ENCODE measurements around the gene SH3GL3.

Gene SH3GL3

DNA sequence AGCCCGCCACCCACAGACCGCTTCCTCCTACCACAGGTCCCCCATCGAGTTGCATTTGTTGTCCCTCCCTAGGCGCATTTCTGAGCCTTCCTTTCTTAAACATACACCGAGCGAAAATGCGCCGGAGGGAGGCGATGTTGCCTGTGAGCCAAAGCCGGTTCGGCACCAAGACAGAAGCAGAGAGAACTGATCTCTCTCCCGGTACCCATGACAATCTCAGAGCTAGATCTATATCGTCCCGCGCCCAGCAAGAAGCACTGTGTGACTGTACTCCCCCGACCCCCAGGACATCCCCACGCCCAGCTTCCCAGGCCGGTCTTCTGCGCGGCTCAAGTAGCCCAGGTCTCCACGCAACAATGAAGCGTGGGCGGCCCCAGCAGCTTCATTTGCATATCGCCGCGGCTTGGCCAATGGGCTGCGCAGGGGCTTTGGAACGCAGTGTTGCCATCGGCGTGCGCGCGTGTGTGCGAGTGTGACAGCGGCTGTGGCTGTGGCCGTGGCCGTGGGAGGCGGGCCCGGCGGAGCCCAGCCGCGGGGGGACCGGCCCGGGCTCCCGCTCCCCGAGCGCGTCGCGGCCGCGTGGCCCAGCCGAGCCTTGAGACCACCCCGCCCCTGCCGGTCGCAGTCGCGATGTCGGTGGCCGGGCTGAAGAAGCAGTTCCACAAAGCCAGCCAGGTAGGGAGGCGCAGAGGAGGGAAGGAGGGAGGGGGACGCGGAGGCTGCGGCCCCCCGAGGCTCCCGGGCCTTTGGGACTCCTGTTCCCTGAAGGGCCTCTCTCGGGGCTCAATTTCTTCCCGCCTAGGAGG is at the start of gene SH3GL3:
TSS of gene SH3GL3 (plus strand) at position 438 of the 806 bp plus-strand sequence. CDS start at position 631, 193 bp downstream.
- DNase-seq = no peak

DNA sequence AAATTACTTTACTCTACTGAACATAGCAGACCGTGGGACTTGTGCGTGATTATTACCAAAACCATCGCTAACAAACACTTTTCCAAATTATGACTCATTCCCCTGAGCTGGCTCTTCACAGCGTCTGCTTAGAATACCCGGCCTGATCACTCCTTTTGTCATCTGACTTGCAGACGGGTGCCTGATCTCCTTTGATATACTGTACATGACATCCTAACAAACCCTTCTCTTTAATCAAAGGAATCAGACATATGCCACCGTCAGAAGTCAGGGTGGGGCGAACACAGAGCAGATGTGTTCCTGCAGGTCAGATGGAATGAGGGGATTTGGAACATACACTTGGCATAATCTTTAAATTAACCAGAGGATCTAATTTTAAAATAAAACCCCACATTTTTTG is 48.5 kb upstream of the SH3GL3 start:
- DNase-seq = no peak

DNA sequence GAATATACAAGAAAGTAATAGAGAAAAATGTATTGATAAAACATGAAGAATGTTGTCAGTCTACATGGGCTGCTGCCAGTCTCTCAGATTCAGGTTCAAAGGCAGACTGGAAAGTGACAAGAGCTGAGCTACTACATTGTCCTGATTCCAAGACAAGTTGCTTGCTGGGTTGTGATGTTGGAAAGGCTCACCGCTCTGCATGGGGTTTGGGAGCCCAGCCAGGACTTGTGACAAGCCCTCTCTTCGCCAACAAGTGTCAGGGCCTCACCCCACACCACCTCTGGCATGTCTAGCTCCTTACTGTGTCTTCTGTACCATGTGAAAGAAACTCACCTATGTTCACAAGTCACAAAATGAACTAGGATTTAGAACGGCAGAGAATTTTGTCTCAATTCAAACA is 43.0 kb upstream of the SH3GL3 start:
- no peak for DNase-seq

GRCh38 chr15:83410532-83410931 is 36.6 kb upstream of the SH3GL3 start:
- no peak for DNase-seq

GRCh38 chr15:83413054-83413719 is 34.0 kb upstream of the SH3GL3 start:
- DNase-seq = no peak

DNA sequence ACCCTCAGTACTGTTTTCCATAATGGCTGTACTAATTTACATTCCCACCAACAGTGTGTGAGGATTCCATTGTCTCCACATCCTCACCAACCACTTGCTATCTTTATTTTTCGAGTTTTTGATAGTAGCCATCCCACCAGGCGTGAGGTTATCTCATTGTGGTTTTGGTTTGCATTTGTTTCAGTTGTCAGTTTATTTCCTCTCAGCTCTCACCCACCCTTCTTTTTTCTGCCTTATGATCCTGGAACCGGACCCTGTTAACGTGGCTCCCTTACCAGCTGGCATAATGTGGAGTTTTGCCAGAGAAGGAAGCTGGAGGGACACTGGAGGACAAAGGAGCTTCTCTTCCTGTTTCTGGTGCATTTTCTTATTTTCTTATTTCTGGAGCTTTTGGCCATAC is 25.1 kb upstream of the SH3GL3 start:
- DNase-seq = no peak

GRCh38 chr15:83422541-83422940 is 24.6 kb upstream of the SH3GL3 start:
- DNase-seq = no peak

DNA sequence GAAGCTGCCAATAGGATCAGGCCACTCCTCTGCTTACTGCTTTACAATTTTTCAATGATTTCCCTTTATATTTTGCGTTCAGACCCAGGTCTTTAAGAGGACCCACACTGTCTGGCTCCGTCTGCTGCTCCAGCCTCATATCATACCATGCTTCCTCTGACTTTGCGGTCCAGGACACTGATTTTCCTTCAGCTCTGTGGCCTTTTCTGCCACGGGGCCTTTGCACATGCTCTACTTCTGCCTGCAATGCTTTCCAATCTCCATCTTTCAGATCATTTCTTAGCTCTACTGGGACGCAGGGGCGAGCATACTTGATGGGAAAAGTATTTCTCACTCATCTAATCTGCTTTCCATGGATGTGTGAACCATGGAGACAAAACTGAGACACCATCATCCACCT is 23.0 kb upstream of the SH3GL3 start:
- no peak for DNase-seq

- no peak for DNase-seq
Observed at GRCh38 chr15:83430441-83430840, 16.7 kb upstream of the SH3GL3 start.

GRCh38 chr15:83431521-83431920 is 15.6 kb upstream of the SH3GL3 start:
- DNase-seq = no peak

DNA sequence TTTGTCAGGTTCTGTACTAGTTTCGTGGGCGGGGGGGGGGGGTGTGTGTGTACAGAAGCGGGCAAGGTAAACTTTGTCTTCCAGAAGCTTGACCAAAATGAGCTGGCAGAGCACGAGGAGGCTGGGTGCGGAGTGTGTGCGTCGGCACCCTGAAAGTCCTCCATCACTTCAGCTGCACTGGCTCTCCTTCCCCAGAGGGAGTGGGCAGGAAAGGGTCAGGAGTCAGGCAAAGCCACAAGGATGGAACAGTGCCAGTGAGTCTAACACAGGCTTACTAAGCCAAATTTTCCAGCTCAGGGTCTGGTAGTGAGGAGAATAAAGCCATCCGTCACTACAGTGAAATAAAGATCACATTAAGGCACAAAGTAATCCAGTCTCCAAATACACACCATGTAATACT is 11.9 kb upstream of the SH3GL3 start:
- DNase-seq = no peak

GRCh38 chr15:83435782-83436181 is 11.4 kb upstream of the SH3GL3 start:
- DNase-seq = no peak

- no peak for DNase-seq
Observed at GRCh38 chr15:83436513-83437158, 10.5 kb upstream of the SH3GL3 start.

DNA sequence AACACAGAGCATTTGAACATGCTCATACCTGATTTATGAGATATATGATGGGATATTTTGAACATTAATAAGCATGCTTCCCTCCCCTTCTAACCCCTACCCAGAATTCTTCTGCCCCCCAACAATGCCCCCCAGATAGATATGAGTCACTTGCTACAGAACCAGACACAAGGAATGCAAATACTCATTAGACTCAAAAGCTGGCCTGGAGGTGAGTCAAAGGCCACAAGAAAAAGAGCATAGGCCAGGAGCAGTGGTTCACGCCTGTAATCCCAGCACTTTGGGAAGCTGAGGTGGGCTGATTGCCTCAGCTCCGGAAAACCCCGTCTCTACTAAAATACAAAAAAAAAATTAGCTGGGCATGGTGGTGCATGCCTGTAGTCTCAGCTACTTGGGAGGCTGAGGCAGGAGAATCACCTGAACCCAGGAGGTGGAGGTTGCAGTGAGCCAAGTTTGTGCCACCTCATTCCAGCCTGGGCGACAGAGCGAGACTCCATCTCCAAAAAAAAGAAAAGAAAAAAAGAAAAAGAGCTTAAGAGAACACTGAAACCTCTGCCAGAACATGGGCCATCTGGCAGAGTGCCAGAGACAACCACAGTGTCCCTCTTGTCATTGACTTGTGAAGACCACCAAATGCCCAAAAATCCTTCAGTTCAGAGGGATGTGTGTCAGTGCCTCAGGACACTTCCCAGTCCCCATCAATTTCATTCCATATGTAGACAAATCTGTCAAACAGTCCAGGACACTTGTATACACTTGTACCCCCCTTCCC is 3.9 kb upstream of the SH3GL3 start:
- DNase-seq = no peak

GRCh38 chr15:83444936-83445335 is 2.2 kb upstream of the SH3GL3 start:
- DNase-seq = no peak

DNA sequence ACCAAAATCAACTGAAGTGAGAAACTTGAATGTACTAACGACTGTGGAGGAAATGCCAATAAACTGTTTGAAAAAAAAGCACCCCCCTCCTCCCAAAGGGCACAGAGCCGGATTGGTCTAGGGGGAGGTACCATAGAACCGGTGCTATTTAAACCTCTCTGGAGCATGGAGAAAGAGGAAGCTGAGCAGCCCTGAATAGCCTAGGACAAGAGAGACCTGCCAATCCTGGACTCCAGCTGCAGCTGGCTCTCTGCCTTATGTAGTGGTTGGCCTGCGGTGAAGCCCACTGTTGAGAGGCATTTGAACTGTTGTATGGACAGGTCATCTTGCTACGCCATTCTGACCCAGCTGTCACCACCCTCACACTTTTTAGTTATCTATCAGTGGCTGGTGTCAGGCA is 1.5 kb upstream of the SH3GL3 start:
- no peak for DNase-seq

DNA sequence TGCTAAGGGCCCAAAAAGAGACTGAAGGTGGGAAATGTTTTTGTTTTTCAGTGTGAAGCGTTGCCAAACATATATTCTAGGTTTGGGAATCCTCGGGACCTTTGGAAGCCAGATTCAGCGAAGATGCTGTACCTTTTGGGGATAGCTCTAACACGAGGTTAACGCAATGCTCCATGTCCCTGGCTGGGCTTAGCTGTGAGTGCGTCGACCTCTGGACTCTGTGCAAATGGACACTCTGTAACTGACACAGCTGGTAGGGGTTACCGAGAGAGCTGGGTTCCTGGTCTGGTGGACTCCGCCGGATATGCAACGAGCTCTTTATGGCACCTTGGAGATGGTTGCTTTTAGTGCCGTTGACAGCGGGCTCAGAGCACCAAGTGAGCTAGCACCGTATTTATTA is 724 bp upstream of the SH3GL3 start:
- no peak for DNase-seq

- no peak for DNase-seq
Observed at GRCh38 chr15:83449250-83449671, 2.1 kb downstream of the SH3GL3 start.

GRCh38 chr15:83449937-83450506 is 2.9 kb downstream of the SH3GL3 start:
- DNase-seq = no peak

DNA sequence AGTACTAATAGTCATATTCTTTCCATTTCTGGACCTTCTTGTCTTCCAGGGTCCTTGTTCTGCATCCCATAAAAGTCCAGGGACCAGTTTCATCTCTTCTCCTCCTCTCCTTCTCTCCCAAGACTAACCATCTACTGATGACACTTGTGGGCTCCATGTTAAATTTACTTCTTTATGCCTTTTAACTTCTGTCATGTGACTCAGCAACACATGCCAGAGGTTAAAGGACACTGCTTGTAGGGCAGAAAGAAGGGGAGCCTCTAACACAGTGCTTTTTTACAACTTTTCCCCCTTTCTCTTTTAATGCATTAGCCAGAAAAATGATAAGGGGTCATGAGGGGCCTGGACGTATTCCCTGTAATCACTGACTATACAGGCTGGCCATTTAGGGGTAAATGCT is 10.0 kb downstream of the SH3GL3 start:
- no peak for DNase-seq

GRCh38 chr15:83458381-83458780 is 11.2 kb downstream of the SH3GL3 start:
- DNase-seq = no peak

DNA sequence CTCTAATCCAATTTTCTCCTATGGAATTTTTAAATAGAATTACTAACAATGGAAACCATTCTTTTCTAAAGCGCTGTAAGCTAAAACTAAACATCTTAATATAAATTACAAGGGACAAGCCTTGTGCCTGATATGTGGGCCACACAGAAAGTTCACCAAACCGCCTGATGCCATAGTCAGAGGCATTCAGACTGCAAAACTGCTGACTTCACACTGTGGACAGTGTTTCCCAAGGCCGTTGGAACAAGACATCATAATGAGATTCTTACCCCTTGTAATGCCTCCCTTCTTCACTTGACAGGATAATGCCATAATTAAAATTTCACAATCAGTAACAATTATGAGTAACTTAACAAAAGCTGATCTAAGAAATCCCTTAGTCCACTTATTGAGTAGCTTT is 14.9 kb downstream of the SH3GL3 start:
- DNase-seq = no peak

- DNase-seq = no peak
Observed at GRCh38 chr15:83462953-83463433, 15.9 kb downstream of the SH3GL3 start.
